ENCODE results near the gene SMG6.

DNA sequence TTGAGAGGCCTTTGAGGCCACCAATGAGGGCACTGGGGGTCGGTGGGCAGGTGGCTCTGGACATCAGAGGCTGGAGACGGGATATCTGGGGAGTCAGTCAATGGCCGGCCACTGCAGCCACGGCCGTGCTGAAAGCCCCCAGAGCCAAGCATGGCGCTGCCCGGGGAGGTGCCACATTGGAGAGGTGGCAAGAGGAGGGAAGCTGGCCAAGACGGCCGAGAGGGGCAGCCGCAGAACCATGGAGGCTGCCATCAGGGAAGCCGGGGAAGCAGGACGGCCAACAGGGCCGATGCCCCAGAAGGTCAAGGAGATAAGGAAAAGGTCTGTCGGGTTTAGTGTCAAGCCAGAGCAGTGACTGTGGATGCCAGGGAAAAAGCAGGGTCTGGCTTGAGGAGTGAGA is 288.3 kb downstream of the SMG6 start:
- TF ChIP-seq, protein P1, sequence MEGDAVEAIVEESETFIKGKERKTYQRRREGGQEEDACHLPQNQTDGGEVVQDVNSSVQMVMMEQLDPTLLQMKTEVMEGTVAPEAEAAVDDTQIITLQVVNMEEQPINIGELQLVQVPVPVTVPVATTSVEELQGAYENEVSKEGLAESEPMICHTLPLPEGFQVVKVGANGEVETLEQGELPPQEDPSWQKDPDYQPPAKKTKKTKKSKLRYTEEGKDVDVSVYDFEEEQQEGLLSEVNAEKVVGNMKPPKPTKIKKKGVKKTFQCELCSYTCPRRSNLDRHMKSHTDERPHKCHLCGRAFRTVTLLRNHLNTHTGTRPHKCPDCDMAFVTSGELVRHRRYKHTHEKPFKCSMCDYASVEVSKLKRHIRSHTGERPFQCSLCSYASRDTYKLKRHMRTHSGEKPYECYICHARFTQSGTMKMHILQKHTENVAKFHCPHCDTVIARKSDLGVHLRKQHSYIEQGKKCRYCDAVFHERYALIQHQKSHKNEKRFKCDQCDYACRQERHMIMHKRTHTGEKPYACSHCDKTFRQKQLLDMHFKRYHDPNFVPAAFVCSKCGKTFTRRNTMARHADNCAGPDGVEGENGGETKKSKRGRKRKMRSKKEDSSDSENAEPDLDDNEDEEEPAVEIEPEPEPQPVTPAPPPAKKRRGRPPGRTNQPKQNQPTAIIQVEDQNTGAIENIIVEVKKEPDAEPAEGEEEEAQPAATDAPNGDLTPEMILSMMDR (conservative IDR thresholded peaks at IDR 0.05; ENCODE audit: low read depth, low read length) = no peak
- no peak for TF ChIP-seq FOS (IDR thresholded peaks at IDR 0.05; ENCODE audit: low read depth, low read length)
